Measurements from ENCODE around the gene SOD2.

Gene SOD2

DNA sequence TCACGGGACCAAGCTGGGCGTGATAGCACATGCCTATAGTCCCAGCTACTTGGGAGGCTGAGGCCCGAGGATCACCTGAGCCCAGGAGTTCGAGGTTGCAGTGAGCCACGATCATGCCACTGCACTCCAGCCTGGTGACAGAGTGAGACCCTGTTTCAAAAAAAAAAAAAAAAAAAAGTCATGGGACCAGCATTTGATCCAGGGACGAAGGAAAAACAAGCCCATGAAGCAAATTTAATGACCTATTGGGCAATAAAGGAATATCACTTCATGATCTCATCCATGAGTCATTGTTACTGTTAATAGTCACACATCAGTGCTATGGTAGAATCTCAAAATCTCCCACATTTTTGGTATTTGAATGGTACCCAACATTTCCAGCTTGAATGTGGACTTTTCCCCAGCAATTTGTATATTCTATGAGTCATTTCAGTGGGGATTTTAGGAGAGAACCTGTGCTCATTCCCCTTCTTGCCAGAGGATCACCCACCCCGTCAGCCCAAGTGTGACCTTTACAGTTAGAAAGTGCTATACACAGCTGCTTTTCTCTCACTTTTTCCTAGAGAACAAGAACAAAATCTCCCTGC is 8.5 kb upstream of the SOD2 start (continued):
- no peak for TF ChIP-seq HOXC10 (CRISPR knock-in tag; IDR thresholded peaks at IDR 0.05)
- peak; percentile 95 for TF ChIP-seq MZF1 (tag by site-specific recombination; IDR thresholded peaks at IDR 0.05; ENCODE audit: borderline replicate concordance)
- TF ChIP-seq, protein P1, sequence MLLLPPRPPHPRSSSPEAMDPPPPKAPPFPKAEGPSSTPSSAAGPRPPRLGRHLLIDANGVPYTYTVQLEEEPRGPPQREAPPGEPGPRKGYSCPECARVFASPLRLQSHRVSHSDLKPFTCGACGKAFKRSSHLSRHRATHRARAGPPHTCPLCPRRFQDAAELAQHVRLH (tag by site-specific recombination; IDR thresholded peaks at IDR 0.05): no peak
- TF ChIP-seq HOXD13 (CRISPR knock-in tag; IDR thresholded peaks at IDR 0.05; ENCODE audit: borderline replicate concordance): no peak
- TF ChIP-seq ZNF324 (tag by site-specific recombination; IDR thresholded peaks at IDR 0.05): peak; percentile 92
- no peak for TF ChIP-seq ZNF530 (tag by site-specific recombination; IDR thresholded peaks at IDR 0.05; ENCODE audit: low read depth)
- TF ChIP-seq SCRT1 (tag by site-specific recombination; IDR thresholded peaks at IDR 0.05; ENCODE audit: borderline replicate concordance): no peak
- 0 out of 2 replicates have a peak, but pooled peaks have one; percentile 28 for TF ChIP-seq ZBTB20 (tag by site-specific recombination; IDR thresholded peaks at IDR 0.05)
- TF ChIP-seq ZSCAN30 (tag by site-specific recombination; IDR thresholded peaks at IDR 0.05): no peak
- TF ChIP-seq, protein P2, sequence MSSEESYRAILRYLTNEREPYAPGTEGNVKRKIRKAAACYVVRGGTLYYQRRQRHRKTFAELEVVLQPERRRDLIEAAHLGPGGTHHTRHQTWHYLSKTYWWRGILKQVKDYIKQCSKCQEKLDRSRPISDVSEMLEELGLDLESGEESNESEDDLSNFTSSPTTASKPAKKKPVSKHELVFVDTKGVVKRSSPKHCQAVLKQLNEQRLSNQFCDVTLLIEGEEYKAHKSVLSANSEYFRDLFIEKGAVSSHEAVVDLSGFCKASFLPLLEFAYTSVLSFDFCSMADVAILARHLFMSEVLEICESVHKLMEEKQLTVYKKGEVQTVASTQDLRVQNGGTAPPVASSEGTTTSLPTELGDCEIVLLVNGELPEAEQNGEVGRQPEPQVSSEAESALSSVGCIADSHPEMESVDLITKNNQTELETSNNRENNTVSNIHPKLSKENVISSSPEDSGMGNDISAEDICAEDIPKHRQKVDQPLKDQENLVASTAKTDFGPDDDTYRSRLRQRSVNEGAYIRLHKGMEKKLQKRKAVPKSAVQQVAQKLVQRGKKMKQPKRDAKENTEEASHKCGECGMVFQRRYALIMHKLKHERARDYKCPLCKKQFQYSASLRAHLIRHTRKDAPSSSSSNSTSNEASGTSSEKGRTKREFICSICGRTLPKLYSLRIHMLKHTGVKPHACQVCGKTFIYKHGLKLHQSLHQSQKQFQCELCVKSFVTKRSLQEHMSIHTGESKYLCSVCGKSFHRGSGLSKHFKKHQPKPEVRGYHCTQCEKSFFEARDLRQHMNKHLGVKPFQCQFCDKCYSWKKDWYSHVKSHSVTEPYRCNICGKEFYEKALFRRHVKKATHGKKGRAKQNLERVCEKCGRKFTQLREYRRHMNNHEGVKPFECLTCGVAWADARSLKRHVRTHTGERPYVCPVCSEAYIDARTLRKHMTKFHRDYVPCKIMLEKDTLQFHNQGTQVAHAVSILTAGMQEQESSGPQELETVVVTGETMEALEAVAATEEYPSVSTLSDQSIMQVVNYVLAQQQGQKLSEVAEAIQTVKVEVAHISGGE (tag by site-specific recombination; conservative IDR thresholded peaks at IDR 0.05; ENCODE audit: low read depth): no peak
- TF ChIP-seq OVOL3 (tag by site-specific recombination; IDR thresholded peaks at IDR 0.05): no peak
- no peak for TF ChIP-seq ZNF621 (tag by site-specific recombination; IDR thresholded peaks at IDR 0.05)
- no peak for TF ChIP-seq ZNF10 (tag by site-specific recombination; IDR thresholded peaks at IDR 0.05)
- peak; percentile 89; the same call in 1 of the 2 replicates for TF ChIP-seq PRDM1 (tag by site-specific recombination; IDR thresholded peaks at IDR 0.05)
- TF ChIP-seq ZNF155 (tag by site-specific recombination; IDR thresholded peaks at IDR 0.05): no peak
- TF ChIP-seq ZNF48 (tag by site-specific recombination; IDR thresholded peaks at IDR 0.05): no peak
- no peak for TF ChIP-seq ZNF585B (tag by site-specific recombination; IDR thresholded peaks at IDR 0.05)
- peak; percentile 92 for TF ChIP-seq ZFP37 (tag by site-specific recombination; IDR thresholded peaks at IDR 0.05)
- TF ChIP-seq BCL11A (tag by site-specific recombination; IDR thresholded peaks at IDR 0.05; ENCODE audit: low read depth): peak; percentile 70
- peak; percentile 91 for TF ChIP-seq ZNF558 (tag by site-specific recombination; IDR thresholded peaks at IDR 0.05)
- TF ChIP-seq ZNF266 (tag by site-specific recombination; IDR thresholded peaks at IDR 0.05; ENCODE audit: low read depth): no peak
- TF ChIP-seq, protein P3, sequence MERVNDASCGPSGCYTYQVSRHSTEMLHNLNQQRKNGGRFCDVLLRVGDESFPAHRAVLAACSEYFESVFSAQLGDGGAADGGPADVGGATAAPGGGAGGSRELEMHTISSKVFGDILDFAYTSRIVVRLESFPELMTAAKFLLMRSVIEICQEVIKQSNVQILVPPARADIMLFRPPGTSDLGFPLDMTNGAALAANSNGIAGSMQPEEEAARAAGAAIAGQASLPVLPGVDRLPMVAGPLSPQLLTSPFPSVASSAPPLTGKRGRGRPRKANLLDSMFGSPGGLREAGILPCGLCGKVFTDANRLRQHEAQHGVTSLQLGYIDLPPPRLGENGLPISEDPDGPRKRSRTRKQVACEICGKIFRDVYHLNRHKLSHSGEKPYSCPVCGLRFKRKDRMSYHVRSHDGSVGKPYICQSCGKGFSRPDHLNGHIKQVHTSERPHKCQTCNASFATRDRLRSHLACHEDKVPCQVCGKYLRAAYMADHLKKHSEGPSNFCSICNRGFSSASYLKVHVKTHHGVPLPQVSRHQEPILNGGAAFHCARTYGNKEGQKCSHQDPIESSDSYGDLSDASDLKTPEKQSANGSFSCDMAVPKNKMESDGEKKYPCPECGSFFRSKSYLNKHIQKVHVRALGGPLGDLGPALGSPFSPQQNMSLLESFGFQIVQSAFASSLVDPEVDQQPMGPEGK (tag by site-specific recombination; IDR thresholded peaks at IDR 0.05): peak; percentile 68
- peak; percentile 89 for TF ChIP-seq SP7 (tag by site-specific recombination; IDR thresholded peaks at IDR 0.05)
- TF ChIP-seq ZSCAN16 (tag by site-specific recombination; IDR thresholded peaks at IDR 0.05): no peak
- TF ChIP-seq ZNF37A (tag by site-specific recombination; IDR thresholded peaks at IDR 0.05): 0 out of 2 replicates have a peak, but pooled peaks have one; percentile 11
- TF ChIP-seq, protein P4, sequence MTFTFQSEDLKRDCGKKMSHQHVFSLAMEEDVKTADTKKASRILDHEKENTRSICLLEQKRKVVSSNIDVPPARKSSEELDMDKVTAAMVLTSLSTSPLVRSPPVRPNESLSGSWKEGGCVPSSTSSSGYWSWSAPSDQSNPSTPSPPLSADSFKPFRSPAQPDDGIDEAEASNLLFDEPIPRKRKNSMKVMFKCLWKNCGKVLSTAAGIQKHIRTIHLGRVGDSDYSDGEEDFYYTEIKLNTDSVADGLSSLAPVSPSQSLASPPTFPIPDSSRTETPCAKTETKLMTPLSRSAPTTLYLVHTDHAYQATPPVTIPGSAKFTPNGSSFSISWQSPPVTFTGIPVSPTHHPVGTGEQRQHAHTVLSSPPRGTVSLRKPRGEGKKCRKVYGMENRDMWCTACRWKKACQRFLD (tag by site-specific recombination; IDR thresholded peaks at IDR 0.05): no peak
- TF ChIP-seq, protein P5, sequence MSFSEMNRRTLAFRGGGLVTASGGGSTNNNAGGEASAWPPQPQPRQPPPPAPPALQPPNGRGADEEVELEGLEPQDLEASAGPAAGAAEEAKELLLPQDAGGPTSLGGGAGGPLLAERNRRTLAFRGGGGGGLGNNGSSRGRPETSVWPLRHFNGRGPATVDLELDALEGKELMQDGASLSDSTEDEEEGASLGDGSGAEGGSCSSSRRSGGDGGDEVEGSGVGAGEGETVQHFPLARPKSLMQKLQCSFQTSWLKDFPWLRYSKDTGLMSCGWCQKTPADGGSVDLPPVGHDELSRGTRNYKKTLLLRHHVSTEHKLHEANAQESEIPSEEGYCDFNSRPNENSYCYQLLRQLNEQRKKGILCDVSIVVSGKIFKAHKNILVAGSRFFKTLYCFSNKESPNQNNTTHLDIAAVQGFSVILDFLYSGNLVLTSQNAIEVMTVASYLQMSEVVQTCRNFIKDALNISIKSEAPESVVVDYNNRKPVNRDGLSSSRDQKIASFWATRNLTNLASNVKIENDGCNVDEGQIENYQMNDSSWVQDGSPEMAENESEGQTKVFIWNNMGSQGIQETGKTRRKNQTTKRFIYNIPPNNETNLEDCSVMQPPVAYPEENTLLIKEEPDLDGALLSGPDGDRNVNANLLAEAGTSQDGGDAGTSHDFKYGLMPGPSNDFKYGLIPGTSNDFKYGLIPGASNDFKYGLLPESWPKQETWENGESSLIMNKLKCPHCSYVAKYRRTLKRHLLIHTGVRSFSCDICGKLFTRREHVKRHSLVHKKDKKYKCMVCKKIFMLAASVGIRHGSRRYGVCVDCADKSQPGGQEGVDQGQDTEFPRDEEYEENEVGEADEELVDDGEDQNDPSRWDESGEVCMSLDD (tag by site-specific recombination; IDR thresholded peaks at IDR 0.05): no peak
- TF ChIP-seq, protein P6, sequence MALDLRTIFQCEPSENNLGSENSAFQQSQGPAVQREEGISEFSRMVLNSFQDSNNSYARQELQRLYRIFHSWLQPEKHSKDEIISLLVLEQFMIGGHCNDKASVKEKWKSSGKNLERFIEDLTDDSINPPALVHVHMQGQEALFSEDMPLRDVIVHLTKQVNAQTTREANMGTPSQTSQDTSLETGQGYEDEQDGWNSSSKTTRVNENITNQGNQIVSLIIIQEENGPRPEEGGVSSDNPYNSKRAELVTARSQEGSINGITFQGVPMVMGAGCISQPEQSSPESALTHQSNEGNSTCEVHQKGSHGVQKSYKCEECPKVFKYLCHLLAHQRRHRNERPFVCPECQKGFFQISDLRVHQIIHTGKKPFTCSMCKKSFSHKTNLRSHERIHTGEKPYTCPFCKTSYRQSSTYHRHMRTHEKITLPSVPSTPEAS (tag by site-specific recombination; IDR thresholded peaks at IDR 0.05): no peak
- TF ChIP-seq ZNF133 (tag by site-specific recombination; IDR thresholded peaks at IDR 0.05): no peak
- no peak for TF ChIP-seq ZBTB8A (tag by site-specific recombination; IDR thresholded peaks at IDR 0.05)
- TF ChIP-seq ZNF214 (tag by site-specific recombination; IDR thresholded peaks at IDR 0.05; ENCODE audit: borderline replicate concordance): no peak
- peak; percentile 97 for TF ChIP-seq ZNF629 (tag by site-specific recombination; IDR thresholded peaks at IDR 0.05)
